MCF 10A (cell line): ENCODE results near the gene TNFRSF12A. TPM values are rescaled to one million over a fixed set of nuclear protein-coding genes. Genes with fewer than 3 reads are reported as not detected.

Source experiments
- Bru-seq: library from RNA; stranded (reverse); fragments of 400-500 nt; gene quantifications from one replicate; lab custom pipeline; 2021; lab: Mats Ljungman, UMichigan
- BruChase-seq, 2 experiments: library from RNA; stranded (reverse); fragments of 400-500 nt; gene quantifications; one replicate each; lab custom pipeline; 2021; lab: Mats Ljungman, UMichigan
- BruUV-seq: library from RNA; stranded (reverse); fragments of 400-500 nt; replicated peaks from 2 replicates; lab custom pipeline; 2021; lab: Mats Ljungman, UMichigan
- CTCF ChIA-PET: fragments of 300-600 bp; sonication (Branson Sonifier 250); formaldehyde crosslinking; extraction: SDS; loops from one replicate; lab custom pipeline; 2021; ENCODE audit warnings: antibody characterized with exemption, inconsistent platforms; lab: Yijun Ruan, JAX
- POLR2A ChIA-PET: fragments of 300-600, 350-650 bp; sonication (Branson Sonifier 250); formaldehyde crosslinking; extraction: SDS; loops from one replicate; lab custom pipeline; 2020; ENCODE audit warnings: antibody characterized with exemption, inconsistent platforms; lab: Yijun Ruan, JAX
- DNase-seq: peaks from one replicate; pipeline ENCODE4 v3.0.0-alpha.2; 2018; ENCODE audit not compliant: unreplicated experiment
- H3K27ac Mint-ChIP-seq: one replicate; pipeline ENCODE4 v1.8.0; 2022; ENCODE audit warnings: mild to moderate bottlenecking, low read depth, mixed read lengths; ENCODE audit not compliant: unreplicated experiment
- H3K27me3 Mint-ChIP-seq: one replicate; pipeline ENCODE4 v1.8.0; 2022; ENCODE audit warnings: mixed read lengths; ENCODE audit not compliant: insufficient read depth, unreplicated experiment
- H3K36me3 Mint-ChIP-seq: one replicate; pipeline ENCODE4 v1.8.0; 2022; ENCODE audit warnings: mild to moderate bottlenecking, moderate library complexity, mixed read lengths; ENCODE audit not compliant: insufficient read depth, unreplicated experiment
- H3K4me1 Mint-ChIP-seq: one replicate; pipeline ENCODE4 v1.8.0; 2022; ENCODE audit warnings: mixed read lengths; ENCODE audit not compliant: insufficient read depth, unreplicated experiment
- H3K4me3 Mint-ChIP-seq: one replicate; pipeline ENCODE4 v1.8.0; 2022; ENCODE audit warnings: mild to moderate bottlenecking, moderate library complexity, mixed read lengths; ENCODE audit not compliant: unreplicated experiment
- H3K9me3 Mint-ChIP-seq: one replicate; pipeline ENCODE4 v1.8.0; 2022; ENCODE audit warnings: mixed read lengths; ENCODE audit not compliant: unreplicated experiment
- CTCF ChIP-seq: fragments of 200-600 bp; IDR thresholded peaks from one replicate; pipeline ENCODE4 v1.8.0; 2022; ENCODE audit warnings: antibody characterized with exemption, mild to moderate bottlenecking; ENCODE audit not compliant: unreplicated experiment
- intact Hi-C: fragments of 100-400 bp; cut with micrococcal nuclease; formaldehyde crosslinking; loops from 2 replicates; pipeline ENCODE4 v1.14.1; 2022
- long read RNA-seq: library from polyadenylated mRNA; stranded (forward); transcript quantifications from one replicate; pipeline ENCODE4 v2.0.0, GENCODE V29; 2022
- total RNA-seq: library from RNA; stranded (reverse); gene quantifications from 2 replicates; pipeline ENCODE4 v1.2.3, GENCODE V29; 2022

TNFRSF12A gene
- 436 and 641 TPM in 2 replicates for total RNA-seq
- percentile 96 among the genes with signal in this experiment for Bru-seq, nascent RNA
- BruChase-seq, experiment 1, labeled RNA remaining after a 6-hour chase = percentile 98 among the genes with signal in this experiment
- BruChase-seq, experiment 2, labeled RNA remaining after a 2-hour chase = percentile 98 among the genes with signal in this experiment
- long read RNA-seq, transcript TNFRSF12A-203 (3 exons, 1,678 nt) = minor isoform, 44 of 1,406 reads
- long read RNA-seq, transcript TNFRSF12A-202 (3 exons, 881 nt) = minor isoform, 9 of 1,406 reads
- long read RNA-seq, transcript TNFRSF12A-201 (4 exons, 1,033 nt) = major isoform, 1,280 of 1,406 reads
- long read RNA-seq, partial matches to known transcripts = 55 of 1,406 reads
- long read RNA-seq, other reads (novel, unspliced or antisense) = 17 of 1,406 reads

DNA sequence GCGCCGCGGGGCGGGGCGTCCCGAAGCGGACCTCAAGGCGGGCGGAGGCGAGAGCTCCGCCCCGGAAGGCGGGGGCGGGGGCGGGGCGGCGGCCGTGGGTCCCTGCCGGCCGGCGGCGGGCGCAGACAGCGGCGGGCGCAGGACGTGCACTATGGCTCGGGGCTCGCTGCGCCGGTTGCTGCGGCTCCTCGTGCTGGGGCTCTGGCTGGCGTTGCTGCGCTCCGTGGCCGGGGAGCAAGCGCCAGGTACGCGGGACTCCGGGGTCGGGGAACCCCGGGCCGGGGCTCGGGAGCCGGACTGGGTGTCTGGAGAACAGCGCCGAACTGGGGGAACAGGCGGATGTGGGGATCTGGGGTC is at the start of gene TNFRSF12A:
Gene TNFRSF12A (plus strand): TSS at position 122 of the 357 bp plus-strand sequence. CDS start 30 bp downstream, at position 152.
- H3K4me3 Mint-ChIP-seq = peak within 1 kb of the TSS; percentile 82
- ChIA-PET CTCF (interaction anchor here (0.7 to 5.1 kb wide), 5 partner anchors 10 to 48 kb away, joined by 3 to 28 read pairs (median 4); no protein-coding TSS in a partner anchor), POLR2A (interaction anchor here (0.5 to 5.0 kb wide), 22 partner anchors 8 to 1358 kb away, joined by 3 to 41 read pairs (median 6); partner anchors contain the start of genes BICDL2, FLYWCH1, PAQR4 and PKMYT1)
- no peak for TF ChIP-seq CTCF
- H3K27ac Mint-ChIP-seq = peak within 1 kb of the TSS; percentile 94
- H3K27me3 Mint-ChIP-seq = no peaks in the 10 kb centered on the region
- peak; percentile 80 for DNase-seq
- TSS peak; percentile 31 for BruUV-seq
- intact Hi-C loops = loop anchor here (1.0 kb wide), 2 partner anchors 16 to 37 kb away; no protein-coding TSS in a partner anchor
- H3K9me3 Mint-ChIP-seq = no peaks in the 10 kb centered on the region
- H3K36me3 Mint-ChIP-seq = peaks cover 28% of the 10 kb centered on the region
- H3K4me1 Mint-ChIP-seq = peaks cover 23% of the 10 kb centered on the region

DNA sequence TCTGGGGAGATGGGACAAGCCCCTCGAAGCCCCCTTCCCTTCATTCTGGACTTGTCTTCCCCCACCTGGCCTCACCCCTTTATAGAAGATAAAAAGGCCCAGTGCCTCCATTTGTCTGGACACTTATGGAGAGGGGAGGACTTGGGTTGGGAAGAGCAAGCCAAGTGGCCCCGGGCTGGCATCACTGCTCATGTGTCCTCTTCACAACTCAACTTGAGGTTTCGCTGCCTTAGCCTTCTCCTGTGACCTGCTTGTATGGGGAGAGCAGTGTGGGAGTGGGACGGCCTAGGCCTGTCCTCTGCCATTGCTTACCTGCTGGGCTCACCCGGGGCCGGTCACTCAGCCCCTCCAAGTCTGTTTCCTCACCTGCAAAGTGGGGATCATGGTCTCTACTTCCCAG is 49.6 kb upstream of the TNFRSF12A start:
- ChIA-PET POLR2A (interaction anchor here (0.6 to 2.8 kb wide), 6 partner anchors 10 to 1290 kb away, joined by 3 to 19 read pairs (median 4); partner anchors contain the start of genes FLYWCH1 and PKMYT1), CTCF (interaction anchor here (0.6 to 0.7 kb wide), 4 partner anchors 12 to 1987 kb away, joined by 3 read pairs; no protein-coding TSS in a partner anchor)
- H3K36me3 Mint-ChIP-seq = no peaks in the 10 kb centered on the region
- H3K4me1 Mint-ChIP-seq = peaks cover 5% of the 10 kb centered on the region
- no peaks in the 10 kb centered on the region for H3K9me3 Mint-ChIP-seq
- no TSS peak for BruUV-seq
- DNase-seq = no peak
- H3K27me3 Mint-ChIP-seq = no peaks in the 10 kb centered on the region
- H3K4me3 Mint-ChIP-seq = peak overlapping the region; percentile 68
- H3K27ac Mint-ChIP-seq = no peak overlapping the region
- TF ChIP-seq CTCF = no peak
- intact Hi-C loops = no loop called here

DNA sequence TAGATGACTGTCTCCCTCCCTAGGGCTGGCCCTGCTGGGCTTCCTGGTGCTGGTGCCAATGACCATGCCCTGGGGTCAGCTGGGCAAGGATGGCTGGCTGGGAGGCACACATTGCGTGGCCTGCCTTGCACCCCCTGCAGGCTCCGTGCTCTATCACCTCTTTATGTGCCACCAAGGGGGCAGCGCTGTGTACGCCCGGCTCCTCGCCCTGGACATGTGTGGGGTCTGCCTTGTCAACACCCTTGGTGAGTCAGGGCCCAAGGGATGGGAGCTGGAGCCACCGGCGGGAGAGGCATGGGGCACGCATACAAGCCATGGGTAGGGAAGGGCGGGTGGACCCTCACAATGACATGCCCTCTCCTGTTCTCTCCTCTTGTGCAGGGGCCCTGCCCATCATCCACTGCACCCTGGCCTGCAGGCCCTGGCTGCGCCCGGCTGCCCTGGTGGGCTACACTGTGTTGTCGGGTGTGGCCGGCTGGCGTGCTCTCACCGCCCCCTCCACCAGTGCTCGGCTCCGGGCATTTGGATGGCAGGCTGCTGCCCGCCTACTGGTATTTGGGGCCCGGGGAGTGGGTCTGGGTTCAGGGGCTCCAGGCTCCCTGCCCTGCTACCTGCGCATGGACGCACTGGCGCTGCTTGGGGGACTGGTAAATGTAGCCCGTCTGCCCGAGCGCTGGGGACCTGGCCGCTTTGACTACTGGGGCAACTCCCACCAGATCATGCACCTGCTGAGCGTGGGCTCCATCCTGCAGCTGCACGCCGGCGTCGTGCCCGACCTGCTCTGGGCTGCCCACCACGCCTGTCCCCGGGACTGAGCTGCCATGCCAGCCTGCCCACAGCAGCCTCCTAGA is 48.8 kb upstream of the TNFRSF12A start:
- intact Hi-C loops = no loop called here
- Mint-ChIP-seq H3K27ac (peak overlapping the region; percentile 4), H3K27me3 (no peaks in the 10 kb centered on the region), H3K9me3 (no peaks in the 10 kb centered on the region), H3K4me1 (peaks cover 5% of the 10 kb centered on the region), H3K4me3 (peak overlapping the region; percentile 68), H3K36me3 (no peaks in the 10 kb centered on the region)
- ChIA-PET POLR2A (interaction anchor here (0.6 to 1.5 kb wide), 3 partner anchors 9 to 20 kb away, joined by 3 to 5 read pairs (median 5); partner anchors contain the start of gene PKMYT1), CTCF (interaction anchor here (0.6 kb wide), 3 partner anchors 24 to 978 kb away, joined by 3 read pairs; no protein-coding TSS in a partner anchor)
- TF ChIP-seq CTCF = no peak
- DNase-seq = no peak
- BruUV-seq = no TSS peak
